GM21423 (cell line): ENCODE measurements around the gene PPP6C.
A peak's percentile ranks its signal among the peaks of the same experiment; 100 is the strongest.
"Not testable (repeated sequence)": the region's sequence is repeated elsewhere in the genome, so short reads cannot be mapped to it uniquely, and the experiment has no call there.

ENCODE experiments used
- ATAC-seq: cut with Tn5 transposase; IDR thresholded peaks from one replicate; pipeline ENCODE4 v1.9.1; 2021; ENCODE audit warnings: mild to moderate bottlenecking, moderate library complexity; ENCODE audit not compliant: unreplicated experiment

Gene PPP6C

GRCh38 chr9:125142560-125143376 is 46.8 kb downstream of the PPP6C start:
- ATAC-seq: peak; percentile 9

GRCh38 chr9:125141751-125142150 is 47.9 kb downstream of the PPP6C start:
- ATAC-seq: no peak

GRCh38 chr9:125141251-125141650 is 48.4 kb downstream of the PPP6C start:
- ATAC-seq: no peak

GRCh38 chr9:125140576-125140975 is 49.0 kb downstream of the PPP6C start:
- ATAC-seq: no peak

GRCh38 chr9:125137200-125137599 is 52.4 kb downstream of the PPP6C start:
- ATAC-seq: no peak

GRCh38 chr9:125134976-125135375 is 54.6 kb downstream of the PPP6C start:
- ATAC-seq: no peak

GRCh38 chr9:125133403-125134329 is 55.9 kb downstream of the PPP6C start:
- ATAC-seq: no peak

GRCh38 chr9:125131778-125132177 is 57.8 kb downstream of the PPP6C start:
- ATAC-seq: no peak

GRCh38 chr9:125126019-125126746 is 63.4 kb downstream of the PPP6C start:
- ATAC-seq: peak; percentile 97

- no peak for ATAC-seq
These were observed 64.1 kb downstream of the PPP6C start for GRCh38 chr9:125125523-125125922.

- ATAC-seq: no peak
These were observed 68.5 kb downstream of the PPP6C start for GRCh38 chr9:125121146-125121545.

- ATAC-seq: no peak
These were observed 69.8 kb downstream of the PPP6C start for GRCh38 chr9:125119643-125120286.

GRCh38 chr9:125118696-125119095 is 70.9 kb downstream of the PPP6C start:
- ATAC-seq: not testable (repeated sequence)

GRCh38 chr9:125114503-125114902 is 75.1 kb downstream of the PPP6C start:
- ATAC-seq: not testable (repeated sequence)

GRCh38 chr9:125110464-125110863 is 79.1 kb downstream of the PPP6C start:
- ATAC-seq: no peak

- ATAC-seq: not testable (repeated sequence)
These were observed 81.1 kb downstream of the PPP6C start for GRCh38 chr9:125108541-125108940.

- no peak for ATAC-seq
These were observed 83.2 kb downstream of the PPP6C start for GRCh38 chr9:125106285-125106893.

- ATAC-seq: no peak
These were observed 85.7 kb downstream of the PPP6C start for GRCh38 chr9:125103770-125104460.

GRCh38 chr9:125103021-125103420 is 86.6 kb downstream of the PPP6C start:
- ATAC-seq: no peak

GRCh38 chr9:125100822-125101221 is 88.8 kb downstream of the PPP6C start:
- no peak for ATAC-seq
